ENCODE measurements around the gene SLC6A13. TPM values are rescaled to one million over a fixed set of nuclear protein-coding genes. Genes with fewer than 3 reads are reported as not detected.

SLC6A13 gene
- total and polyA plus RNA-seq, 2 donors (not counting 1 experiment from before 2014, with no cell fraction given), result 0.22 to 0.54 TPM

GRCh38 chr12:238736-239398 lies 23.8 kb downstream of the SLC6A13 start:
- CTCF ChIA-PET, result no interaction called here

DNA sequence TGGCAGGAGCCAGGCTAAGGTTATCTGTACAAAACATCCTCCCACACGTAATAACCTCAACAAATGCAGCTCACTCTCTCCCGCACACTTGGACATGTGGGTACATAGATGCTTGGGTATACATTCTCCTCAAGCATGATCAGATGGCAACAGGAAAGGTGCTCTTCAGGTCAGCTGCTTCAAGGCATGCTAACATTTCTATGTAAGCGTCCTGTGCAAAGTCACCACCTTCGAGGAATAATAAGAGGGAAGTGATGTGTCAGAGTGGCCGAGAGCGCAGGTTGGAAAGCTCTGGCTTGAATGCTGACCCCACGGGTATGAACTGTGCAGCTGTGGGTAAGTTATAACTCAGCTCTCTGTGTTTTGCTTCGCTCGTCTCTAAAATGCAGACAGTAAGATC lies 24.5 kb downstream of the SLC6A13 start:
- Histone ChIP-seq H3K27ac (ENCODE audit: low read length in 2 of 2) (no peak overlapping the region), H3K4me2 (replicated peaks; ENCODE audit: low read depth, low read length, poor library complexity, severe bottlenecking) (no peak overlapping the region), H3K36me3 (replicated peaks in 1 of 2; ENCODE audit: control extremely low read depth in 1 of 2, control insufficient read depth in 1 of 2, extremely low read depth in 1 of 2, insufficient read depth in 2 of 2, low read length in 1 of 2) (no peaks in the 10 kb centered on the region), H3K4me1 (ENCODE audit: control insufficient read depth in 2 of 2, insufficient read depth in 2 of 2, low read length in 2 of 2) (no peaks in the 10 kb centered on the region), H3K4me3 (ENCODE audit: control extremely low read depth in 1 of 5, extremely low read depth in 1 of 5, insufficient read depth in 1 of 5, low read depth in 2 of 5, low read length in 4 of 5) (no peak overlapping the region), H3K9me3 (ENCODE audit: control extremely low read depth in 1 of 3, control insufficient read depth in 2 of 3, insufficient read depth in 1 of 3, low read length in 2 of 3) (peaks cover 0 to 26% (median 3%) of the 10 kb centered on the region in 3 donors), H3K27me3 (replicated peaks in 1 of 4; ENCODE audit: control extremely low read depth in 1 of 4, control insufficient read depth in 3 of 4, insufficient read depth in 4 of 4, low read length in 3 of 4) (no peaks in the 10 kb centered on the region), H3K79me2 (ENCODE audit: control insufficient read depth, insufficient read depth, low read length) (no peaks in the 10 kb centered on the region), H4K20me1 (ENCODE audit: control insufficient read depth, insufficient read depth, low read length, poor library complexity, severe bottlenecking) (no peaks in the 10 kb centered on the region), H2AFZ (ENCODE audit: insufficient read depth, low read depth, low read length, poor library complexity, severe bottlenecking) (no peak overlapping the region), H3K9ac (ENCODE audit: low read length) (no peak overlapping the region)
- DNase-seq (no peak), ATAC-seq (ENCODE audit: low read depth) (no peak)
- ChIA-PET CTCF (no interaction called here), POLR2A (no interaction called here)
- 96% methylated on average over 7 of the region's 9 CpGs for WGBS (ENCODE audit: insufficient coverage)
- Mint-ChIP-seq H3K27ac (no peak overlapping the region), H3K27me3 (peaks cover 29% of the 10 kb centered on the region), H3K9me3 (ENCODE audit: insufficient read depth) (peaks cover 9% of the 10 kb centered on the region), H3K4me1 (no peaks in the 10 kb centered on the region), H3K4me3 (no peak overlapping the region)
- intact Hi-C loops (cut with micrococcal nuclease), result no loop called here
- TF ChIP-seq, protein P1, sequence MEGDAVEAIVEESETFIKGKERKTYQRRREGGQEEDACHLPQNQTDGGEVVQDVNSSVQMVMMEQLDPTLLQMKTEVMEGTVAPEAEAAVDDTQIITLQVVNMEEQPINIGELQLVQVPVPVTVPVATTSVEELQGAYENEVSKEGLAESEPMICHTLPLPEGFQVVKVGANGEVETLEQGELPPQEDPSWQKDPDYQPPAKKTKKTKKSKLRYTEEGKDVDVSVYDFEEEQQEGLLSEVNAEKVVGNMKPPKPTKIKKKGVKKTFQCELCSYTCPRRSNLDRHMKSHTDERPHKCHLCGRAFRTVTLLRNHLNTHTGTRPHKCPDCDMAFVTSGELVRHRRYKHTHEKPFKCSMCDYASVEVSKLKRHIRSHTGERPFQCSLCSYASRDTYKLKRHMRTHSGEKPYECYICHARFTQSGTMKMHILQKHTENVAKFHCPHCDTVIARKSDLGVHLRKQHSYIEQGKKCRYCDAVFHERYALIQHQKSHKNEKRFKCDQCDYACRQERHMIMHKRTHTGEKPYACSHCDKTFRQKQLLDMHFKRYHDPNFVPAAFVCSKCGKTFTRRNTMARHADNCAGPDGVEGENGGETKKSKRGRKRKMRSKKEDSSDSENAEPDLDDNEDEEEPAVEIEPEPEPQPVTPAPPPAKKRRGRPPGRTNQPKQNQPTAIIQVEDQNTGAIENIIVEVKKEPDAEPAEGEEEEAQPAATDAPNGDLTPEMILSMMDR (IDR thresholded peaks at IDR 0.05), result no peak
- no peak for TF ChIP-seq EZH2 (IDR thresholded peaks at IDR 0.05; ENCODE audit: borderline replicate concordance, insufficient read depth, low read depth, low read length, poor library complexity, severe bottlenecking)

More at GRCh38 chr12:238736-239398, 23.8 kb downstream of the SLC6A13 start:
- H4K20me1 ChIP-seq (ENCODE audit: control insufficient read depth, insufficient read depth, low read length, poor library complexity, severe bottlenecking), result no peaks in the 10 kb centered on the region
- H3K27me3 ChIP-seq (replicated peaks in 1 of 4; ENCODE audit: control extremely low read depth in 1 of 4, control insufficient read depth in 3 of 4, insufficient read depth in 4 of 4, low read length in 3 of 4), result peaks cover 0 to 5% (median 0%) of the 10 kb centered on the region in 4 experiments
- Mint-ChIP-seq H3K4me1 (no peaks in the 10 kb centered on the region), H3K27me3 (peaks cover 35% of the 10 kb centered on the region), H3K4me3 (no peak overlapping the region), H3K27ac (no peak overlapping the region), H3K9me3 (ENCODE audit: insufficient read depth) (peaks cover 9% of the 10 kb centered on the region)
- DNase-seq (no peak), ATAC-seq (ENCODE audit: low read depth) (no peak)
- no peak overlapping the region for H3K4me3 ChIP-seq (ENCODE audit: control extremely low read depth in 1 of 5, extremely low read depth in 1 of 5, insufficient read depth in 1 of 5, low read depth in 2 of 5, low read length in 4 of 5)
- POLR2A ChIA-PET, result no interaction called here
- no peak overlapping the region for H3K9ac ChIP-seq (ENCODE audit: low read length)
- no peaks in the 10 kb centered on the region for H3K4me1 ChIP-seq (ENCODE audit: control insufficient read depth in 2 of 2, insufficient read depth in 2 of 2, low read length in 2 of 2)
- H3K36me3 ChIP-seq (replicated peaks in 1 of 2; ENCODE audit: control extremely low read depth in 1 of 2, control insufficient read depth in 1 of 2, extremely low read depth in 1 of 2, insufficient read depth in 2 of 2, low read length in 1 of 2), result no peaks in the 10 kb centered on the region
- H3K79me2 ChIP-seq (ENCODE audit: control insufficient read depth, insufficient read depth, low read length), result no peaks in the 10 kb centered on the region
- no peak overlapping the region for H2AFZ ChIP-seq (ENCODE audit: insufficient read depth, low read depth, low read length, poor library complexity, severe bottlenecking)
- intact Hi-C loops (cut with micrococcal nuclease), result no loop called here
- no peak overlapping the region for H3K4me2 ChIP-seq (replicated peaks; ENCODE audit: low read depth, low read length, poor library complexity, severe bottlenecking)
- WGBS (ENCODE audit: insufficient coverage), result 83% methylated on average over 17 of the region's 19 CpGs
- peaks cover 0 to 26% (median 3%) of the 10 kb centered on the region in 3 donors for H3K9me3 ChIP-seq (ENCODE audit: control extremely low read depth in 1 of 3, control insufficient read depth in 2 of 3, insufficient read depth in 1 of 3, low read length in 2 of 3)
- no peak overlapping the region for H3K27ac ChIP-seq (ENCODE audit: low read length in 2 of 2)
- no peak for TF ChIP-seq EZH2 (IDR thresholded peaks at IDR 0.05; ENCODE audit: borderline replicate concordance, insufficient read depth, low read depth, low read length, poor library complexity, severe bottlenecking)

Data from B cell (primary cell).